Liver (tissue), 9 donors: ENCODE data around the gene DCD. TPM values are rescaled to one million over a fixed set of nuclear protein-coding genes. Genes with fewer than 3 reads are reported as not detected.

Experiments
- DNase-seq: peaks from one replicate; pipeline ENCODE4 v3.0.0-alpha.2; 2017; ENCODE audit warnings: low spot score
- H3K27ac ChIP-seq, 2 donors: one replicate each; pipeline ENCODE4 v1.7.0; 2013; ENCODE audit warnings: inconsistent platforms in 2 of 2, low read length in 2 of 2, control low read depth in 1 of 2, low read depth in 1 of 2, mild to moderate bottlenecking in 1 of 2
- H3K27me3 ChIP-seq, 4 donors: one replicate each; pipeline versions ENCODE4 v1.6.1 to v1.7.0; 2013; ENCODE audit warnings: low read length in 3 of 4, inconsistent platforms in 1 of 4, mild to moderate bottlenecking in 1 of 4, moderate library complexity in 1 of 4; ENCODE audit not compliant: control insufficient read depth in 4 of 4, insufficient read depth in 4 of 4
- H3K36me3 ChIP-seq, 4 donors: one replicate each; pipeline versions ENCODE4 v1.6.1 to v1.7.0; 2013; ENCODE audit warnings: low read length in 3 of 4, mild to moderate bottlenecking in 3 of 4, low read depth in 1 of 4, moderate library complexity in 1 of 4; ENCODE audit not compliant: control insufficient read depth in 4 of 4, insufficient read depth in 3 of 4
- H3K4me1 ChIP-seq, 4 donors: one replicate each; pipeline versions ENCODE4 v1.6.1 to v1.7.0; 2013; ENCODE audit warnings: low read length in 3 of 4, mild to moderate bottlenecking in 3 of 4, moderate library complexity in 1 of 4; ENCODE audit not compliant: control insufficient read depth in 4 of 4, insufficient read depth in 4 of 4
- H3K4me3 ChIP-seq, 3 donors: one replicate each; pipeline versions ENCODE4 v1.6.1 to v1.7.0; 2013; ENCODE audit warnings: low read length in 3 of 3, control low read depth in 1 of 3, low read depth in 1 of 3, mild to moderate bottlenecking in 1 of 3
- H3K9ac ChIP-seq, 2 donors: one replicate each; pipeline ENCODE4 v1.7.0; 2013; ENCODE audit warnings: low read length in 2 of 2, mild to moderate bottlenecking in 2 of 2, moderate library complexity in 2 of 2, control low read depth in 1 of 2, low read depth in 1 of 2
- H3K9me3 ChIP-seq, 4 donors: one replicate each; pipeline versions ENCODE4 v1.6.1 to v1.7.0; 2013; ENCODE audit warnings: low read length in 3 of 4; ENCODE audit not compliant: control insufficient read depth in 4 of 4
- ATF3 ChIP-seq: IDR thresholded peaks from 2 replicates; pipeline ENCODE4 v1.6.1; 2016; ENCODE audit warnings: antibody characterized with exemption
- CTCF ChIP-seq: fragments of 150-350 bp; IDR thresholded peaks from 2 replicates; pipeline ENCODE4 v1.5.1; 2017; ENCODE audit warnings: improper control_type of control experiment, low read depth, low read length; ENCODE audit not compliant: missing input control
- EGR1 ChIP-seq, 2 donors: IDR thresholded peaks; 2 replicates each; pipeline ENCODE4 v1.6.1; 2016 to 2018; ENCODE audit warnings: antibody characterized with exemption in 2 of 2, low read depth in 2 of 2
- FOXA1 ChIP-seq: IDR thresholded peaks from 2 replicates; pipeline ENCODE4 v1.6.1; 2016; ENCODE audit warnings: antibody characterized with exemption
- FOXA2 ChIP-seq: IDR thresholded peaks from 2 replicates; pipeline ENCODE4 v1.6.1; 2016; ENCODE audit warnings: antibody characterized with exemption
- GABPA ChIP-seq, 2 donors: IDR thresholded peaks in 1 of 2; conservative IDR thresholded peaks in 1 of 2; 2 replicates each; pipeline ENCODE4 v1.6.1; 2016; ENCODE audit warnings: antibody characterized with exemption in 2 of 2, mild to moderate bottlenecking in 1 of 2, moderate library complexity in 1 of 2
- HNF4A ChIP-seq, 2 donors: conservative IDR thresholded peaks; 2 replicates each; pipeline ENCODE4 v1.6.1; 2016; ENCODE audit warnings: antibody characterized with exemption in 2 of 2, mild to moderate bottlenecking in 2 of 2
- HNF4G ChIP-seq: IDR thresholded peaks from 2 replicates; pipeline ENCODE4 v1.6.1; 2016; ENCODE audit warnings: antibody characterized with exemption
- JUND ChIP-seq, 2 donors: IDR thresholded peaks; 2 replicates each; pipeline ENCODE4 v1.6.1; 2016; ENCODE audit warnings: antibody characterized with exemption in 2 of 2
- NR2F2 ChIP-seq: IDR thresholded peaks from 2 replicates; pipeline ENCODE4 v1.6.1; 2016; ENCODE audit warnings: antibody characterized with exemption
- RAD21 ChIP-seq, 2 donors: IDR thresholded peaks; 2 replicates each; pipeline ENCODE4 v1.6.1; 2016; ENCODE audit warnings: antibody characterized with exemption in 2 of 2, mild to moderate bottlenecking in 2 of 2
- RXRA ChIP-seq, 2 donors: IDR thresholded peaks; 2 replicates each; pipeline ENCODE4 v1.6.1; 2017 to 2018; ENCODE audit warnings: antibody characterized with exemption in 2 of 2, mild to moderate bottlenecking in 1 of 2
- SP1 ChIP-seq: IDR thresholded peaks from 2 replicates; pipeline ENCODE4 v1.6.1; 2018; ENCODE audit warnings: antibody characterized with exemption, mild to moderate bottlenecking
- TAF1 ChIP-seq: conservative IDR thresholded peaks from 2 replicates; pipeline ENCODE4 v1.6.1; 2016; ENCODE audit warnings: antibody characterized with exemption, mild to moderate bottlenecking
- YY1 ChIP-seq: IDR thresholded peaks from 2 replicates; pipeline ENCODE4 v1.6.1; 2016; ENCODE audit warnings: antibody characterized with exemption, mild to moderate bottlenecking
- WGBS: extraction: QIAGEN DNeasy Blood & Tissue Kit; methylation state at CpG from one replicate; pipeline ENCODE4 v1.1.7; 2013; 5-methylcytosine and 5-hydroxymethylcytosine counted together
- polyA plus RNA-seq, 2 donors: library from polyadenylated mRNA; stranded (reverse) in 1 of 2; unstranded in 1 of 2; fragments of 200-250 nt in 1 of 2; fragments of >200 nt in 1 of 2; fragmentation: Nextera tagmentation in 1 of 2; extraction: Ambion mirVana in 1 of 2; gene quantifications; one replicate each; pipeline versions ENCODE4 v1.2.1 to v1.2.3, GENCODE V29; 2013 to 2015
- total RNA-seq, 2 donors: library from RNA; depleted of rRNA; stranded (reverse); fragments of >200 nt; gene quantifications; one replicate each; pipeline ENCODE4 v1.2.3, GENCODE V29; 2014
- TF ChIP-seq, protein P1 (sequence below): IDR thresholded peaks from 2 replicates; pipeline ENCODE4 v1.6.1; 2016; ENCODE audit warnings: antibody characterized with exemption
- TF ChIP-seq, protein P2 (sequence below): IDR thresholded peaks from 2 replicates; pipeline ENCODE4 v1.6.1; 2016; ENCODE audit warnings: antibody characterized with exemption
- TF ChIP-seq, protein P3 (sequence below): IDR thresholded peaks from 2 replicates; pipeline ENCODE4 v1.6.1; 2016; ENCODE audit warnings: antibody characterized with exemption, mild to moderate bottlenecking
- donor health status: healthy.
- donor health status: healthy.
- donor health status: healthy.
- donor health status: healthy.
- donor health status: healthy.

DCD gene
- total and polyA plus RNA-seq, 4 donors: not detected

DNA sequence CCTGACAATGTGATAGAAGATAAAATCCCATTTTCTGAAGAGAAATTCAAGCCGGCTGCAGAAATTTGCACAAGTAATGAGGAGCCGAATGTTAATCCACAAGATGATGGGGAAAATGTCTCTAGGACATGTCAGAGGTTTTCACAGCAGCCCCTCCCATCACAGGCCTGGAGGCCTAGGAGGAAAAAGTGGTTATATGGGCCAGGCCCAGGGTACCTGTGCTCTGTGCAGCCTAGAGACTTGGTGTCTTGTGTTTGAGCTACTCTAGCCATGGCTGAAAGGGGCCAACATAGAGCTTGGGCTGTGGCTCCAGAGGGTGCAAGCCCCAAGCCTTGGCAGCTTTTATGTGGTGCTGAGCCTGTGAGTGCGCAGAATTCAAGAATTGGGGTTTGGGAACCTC lies 20.9 kb downstream of the DCD start:
- Histone ChIP-seq H3K27me3 (no peaks in the 10 kb centered on the region), H3K36me3 (no peaks in the 10 kb centered on the region), H3K9me3 (peaks cover 0 to 5% (median 2%) of the 10 kb centered on the region in 4 donors), H3K4me1 (no peaks in the 10 kb centered on the region), H3K27ac (no peak overlapping the region), H3K9ac (no peak overlapping the region), H3K4me3 (no peak overlapping the region)
- 95% methylated on average over 3 of the region's 3 CpGs for WGBS
- no peak for DNase-seq
- TF ChIP-seq FOXA1 (no peak), RAD21 (IDR thresholded peaks at IDR 0.05) (no peak), YY1 (no peak), HNF4G (no peak), GABPA (IDR thresholded peaks at IDR 0.05 in 1 of 2, conservative IDR thresholded peaks at IDR 0.05 in 1 of 2) (no peak), TAF1 (no peak), FOXA2 (no peak), NR2F2 (no peak), JUND (IDR thresholded peaks at IDR 0.05) (no peak), CTCF (no peak), HNF4A (conservative IDR thresholded peaks at IDR 0.05) (no peak), EGR1 (IDR thresholded peaks at IDR 0.05; ENCODE audit: low read depth in 2 of 2) (no peak), RXRA (IDR thresholded peaks at IDR 0.05) (no peak), SP1 (no peak)
- TF ChIP-seq, protein P1, sequence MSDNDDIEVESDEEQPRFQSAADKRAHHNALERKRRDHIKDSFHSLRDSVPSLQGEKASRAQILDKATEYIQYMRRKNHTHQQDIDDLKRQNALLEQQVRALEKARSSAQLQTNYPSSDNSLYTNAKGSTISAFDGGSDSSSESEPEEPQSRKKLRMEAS: no peak
- TF ChIP-seq, protein P2, sequence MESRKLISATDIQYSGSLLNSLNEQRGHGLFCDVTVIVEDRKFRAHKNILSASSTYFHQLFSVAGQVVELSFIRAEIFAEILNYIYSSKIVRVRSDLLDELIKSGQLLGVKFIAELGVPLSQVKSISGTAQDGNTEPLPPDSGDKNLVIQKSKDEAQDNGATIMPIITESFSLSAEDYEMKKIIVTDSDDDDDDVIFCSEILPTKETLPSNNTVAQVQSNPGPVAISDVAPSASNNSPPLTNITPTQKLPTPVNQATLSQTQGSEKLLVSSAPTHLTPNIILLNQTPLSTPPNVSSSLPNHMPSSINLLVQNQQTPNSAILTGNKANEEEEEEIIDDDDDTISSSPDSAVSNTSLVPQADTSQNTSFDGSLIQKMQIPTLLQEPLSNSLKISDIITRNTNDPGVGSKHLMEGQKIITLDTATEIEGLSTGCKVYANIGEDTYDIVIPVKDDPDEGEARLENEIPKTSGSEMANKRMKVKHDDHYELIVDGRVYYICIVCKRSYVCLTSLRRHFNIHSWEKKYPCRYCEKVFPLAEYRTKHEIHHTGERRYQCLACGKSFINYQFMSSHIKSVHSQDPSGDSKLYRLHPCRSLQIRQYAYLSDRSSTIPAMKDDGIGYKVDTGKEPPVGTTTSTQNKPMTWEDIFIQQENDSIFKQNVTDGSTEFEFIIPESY: no peak
- TF ChIP-seq, protein P3, sequence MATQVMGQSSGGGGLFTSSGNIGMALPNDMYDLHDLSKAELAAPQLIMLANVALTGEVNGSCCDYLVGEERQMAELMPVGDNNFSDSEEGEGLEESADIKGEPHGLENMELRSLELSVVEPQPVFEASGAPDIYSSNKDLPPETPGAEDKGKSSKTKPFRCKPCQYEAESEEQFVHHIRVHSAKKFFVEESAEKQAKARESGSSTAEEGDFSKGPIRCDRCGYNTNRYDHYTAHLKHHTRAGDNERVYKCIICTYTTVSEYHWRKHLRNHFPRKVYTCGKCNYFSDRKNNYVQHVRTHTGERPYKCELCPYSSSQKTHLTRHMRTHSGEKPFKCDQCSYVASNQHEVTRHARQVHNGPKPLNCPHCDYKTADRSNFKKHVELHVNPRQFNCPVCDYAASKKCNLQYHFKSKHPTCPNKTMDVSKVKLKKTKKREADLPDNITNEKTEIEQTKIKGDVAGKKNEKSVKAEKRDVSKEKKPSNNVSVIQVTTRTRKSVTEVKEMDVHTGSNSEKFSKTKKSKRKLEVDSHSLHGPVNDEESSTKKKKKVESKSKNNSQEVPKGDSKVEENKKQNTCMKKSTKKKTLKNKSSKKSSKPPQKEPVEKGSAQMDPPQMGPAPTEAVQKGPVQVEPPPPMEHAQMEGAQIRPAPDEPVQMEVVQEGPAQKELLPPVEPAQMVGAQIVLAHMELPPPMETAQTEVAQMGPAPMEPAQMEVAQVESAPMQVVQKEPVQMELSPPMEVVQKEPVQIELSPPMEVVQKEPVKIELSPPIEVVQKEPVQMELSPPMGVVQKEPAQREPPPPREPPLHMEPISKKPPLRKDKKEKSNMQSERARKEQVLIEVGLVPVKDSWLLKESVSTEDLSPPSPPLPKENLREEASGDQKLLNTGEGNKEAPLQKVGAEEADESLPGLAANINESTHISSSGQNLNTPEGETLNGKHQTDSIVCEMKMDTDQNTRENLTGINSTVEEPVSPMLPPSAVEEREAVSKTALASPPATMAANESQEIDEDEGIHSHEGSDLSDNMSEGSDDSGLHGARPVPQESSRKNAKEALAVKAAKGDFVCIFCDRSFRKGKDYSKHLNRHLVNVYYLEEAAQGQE: no peak

DNA sequence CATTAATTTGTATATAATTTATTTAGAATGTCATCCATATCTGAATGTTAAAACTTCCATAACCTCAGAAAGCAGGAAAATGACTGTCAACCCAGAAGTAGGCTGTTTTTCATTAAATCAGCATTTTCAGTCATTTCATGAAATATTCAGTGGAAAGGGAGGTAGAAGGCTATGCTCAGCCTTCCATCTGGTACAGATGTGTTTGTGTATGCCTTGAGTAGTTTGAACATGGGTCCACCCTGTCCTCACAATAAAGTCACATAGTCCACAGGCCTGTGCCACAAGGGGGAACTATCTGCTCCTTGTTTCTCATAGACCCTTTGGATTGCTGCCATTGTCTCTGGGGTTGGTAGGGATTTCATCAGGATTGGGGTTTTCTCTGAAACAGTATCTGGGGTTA lies 22.6 kb downstream of the DCD start:
- TF ChIP-seq ATF3: no peak
- no peak for TF ChIP-seq HNF4A (conservative IDR thresholded peaks at IDR 0.05)
- TF ChIP-seq HNF4G: no peak
- no peak for TF ChIP-seq FOXA1
- TF ChIP-seq NR2F2: no peak
- TF ChIP-seq RXRA (IDR thresholded peaks at IDR 0.05): no peak
- TF ChIP-seq, protein P2: no peak
- TF ChIP-seq EGR1 (IDR thresholded peaks at IDR 0.05; ENCODE audit: low read depth in 2 of 2): no peak
- TF ChIP-seq FOXA2: no peak
- no peak overlapping the region for H3K4me3 ChIP-seq
- no peak for DNase-seq
- H3K36me3 ChIP-seq: no peaks in the 10 kb centered on the region
- H3K9me3 ChIP-seq: peaks cover 0 to 5% (median 2%) of the 10 kb centered on the region in 4 donors
- H3K27me3 ChIP-seq: no peaks in the 10 kb centered on the region
- no peak overlapping the region for H3K9ac ChIP-seq
- no peak overlapping the region for H3K27ac ChIP-seq
- no peaks in the 10 kb centered on the region for H3K4me1 ChIP-seq
